H1 (cell line): ENCODE measurements around the gene SLC8A1. TPM values are rescaled to one million over a fixed set of nuclear protein-coding genes. Genes with fewer than 3 reads are reported as not detected.

Experiments
- CTCF ChIA-PET: fragments of 300-600 bp; sonication (Branson Sonifier 250); formaldehyde crosslinking; loops from one replicate; lab custom pipeline; 2021; ENCODE audit not compliant: partially characterized antibody; lab: Charles Lee
- POLR2A ChIA-PET: fragments of 300-600 bp; sonication (Branson Sonifier 250); formaldehyde crosslinking; loops from one replicate; lab custom pipeline; 2021; ENCODE audit warnings: inconsistent platforms; ENCODE audit not compliant: partially characterized antibody; lab: Charles Lee
- DNase-seq, 2 experiments: peaks; one replicate each; pipeline versions ENCODE4 v3.0.0 to v3.0.0-alpha.2; 2010 to 2022; ENCODE audit warnings: low spot score in 2 of 2, low read depth in 1 of 2, mixed read lengths in 1 of 2
- FAIRE-seq: peaks from 2 replicates; lab custom pipeline; 2011; peaks lifted over from hg19 to GRCh38; lab: Jason Lieb, UNC
- H2AFZ ChIP-seq: 2 replicates; pipeline ENCODE4 v1.8.1; 2012; ENCODE audit warnings: low read length, inconsistent platforms
- H2AK5ac ChIP-seq: 2 replicates; pipeline ENCODE4 v1.6.1; 2013; ENCODE audit warnings: low read depth, low read length
- H2BK120ac ChIP-seq: replicated peaks from 2 replicates; pipeline ENCODE3; 2013; ENCODE audit warnings: low read depth, low read length, inconsistent platforms
- H2BK12ac ChIP-seq: 2 replicates; pipeline ENCODE4 v1.6.1; 2013; ENCODE audit warnings: low read depth, low read length
- H2BK15ac ChIP-seq: 2 replicates; pipeline ENCODE4 v1.6.1; 2013; ENCODE audit warnings: low read length
- H2BK20ac ChIP-seq: 2 replicates; pipeline ENCODE4 v1.6.1; 2013; ENCODE audit warnings: low read length
- H2BK5ac ChIP-seq: 2 replicates; pipeline ENCODE4 v1.6.1; 2013; ENCODE audit warnings: low read depth, low read length
- H3K14ac ChIP-seq: 2 replicates; pipeline ENCODE4 v1.6.1; 2013; ENCODE audit warnings: inconsistent platforms; ENCODE audit not compliant: insufficient read length
- H3K18ac ChIP-seq: 2 replicates; pipeline ENCODE4 v1.6.1; 2013; ENCODE audit warnings: low read length; ENCODE audit errors: extremely low read depth
- H3K23ac ChIP-seq: 2 replicates; pipeline ENCODE4 v1.6.1; 2013; ENCODE audit warnings: inconsistent platforms; ENCODE audit not compliant: insufficient read length
- H3K23me2 ChIP-seq: 2 replicates; pipeline ENCODE4 v1.6.1; 2013; ENCODE audit warnings: low read depth, low read length
- H3K27ac ChIP-seq: 2 replicates; pipeline ENCODE4 v1.6.1; 2011; ENCODE audit warnings: low read depth, low read length, inconsistent platforms
- H3K27me3 ChIP-seq, 4 experiments: replicated peaks in 1 of 4; 1 replicate in 1 of 4; 2 replicates in 3 of 4; pipeline versions ENCODE4 v1.6.1 to v1.8.1; 2011 to 2013; ENCODE audit warnings: low read length in 3 of 4, mild to moderate bottlenecking in 3 of 4, inconsistent platforms in 2 of 4, mixed read lengths in 2 of 4, moderate library complexity in 1 of 4; ENCODE audit not compliant: control insufficient read depth in 3 of 4, insufficient read depth in 3 of 4; ENCODE audit errors: extremely low read depth in 1 of 4
- H3K36me3 ChIP-seq, 4 experiments: 2 replicates each; pipeline versions ENCODE4 v1.6.1 to v1.8.1; 2011 to 2013; ENCODE audit warnings: mild to moderate bottlenecking in 4 of 4, low read length in 3 of 4, moderate library complexity in 2 of 4, control low read depth in 1 of 4, inconsistent platforms in 1 of 4; ENCODE audit not compliant: insufficient read depth in 4 of 4, control insufficient read depth in 2 of 4
- H3K4ac ChIP-seq: replicated peaks from 2 replicates; pipeline ENCODE3; 2013; ENCODE audit warnings: low read length, low read depth, mixed read lengths, inconsistent platforms; ENCODE audit not compliant: insufficient read length
- H3K4me1 ChIP-seq, 4 experiments: replicated peaks in 1 of 4; 1 replicate in 1 of 4; 2 replicates in 3 of 4; pipeline versions ENCODE4 v1.6.1 to v1.8.1; 2011 to 2013; ENCODE audit warnings: low read length in 3 of 4, inconsistent platforms in 2 of 4, mixed read lengths in 1 of 4; ENCODE audit not compliant: insufficient read depth in 4 of 4, control insufficient read depth in 3 of 4
- H3K4me2 ChIP-seq, 2 experiments: 2 replicates each; pipeline versions ENCODE4 v1.6.1 to v1.8.1; 2011 to 2013; ENCODE audit warnings: low read depth in 2 of 2, low read length in 2 of 2, control low read depth in 1 of 2, inconsistent platforms in 1 of 2, mild to moderate bottlenecking in 1 of 2; ENCODE audit not compliant: insufficient read depth in 1 of 2
- H3K4me3 ChIP-seq, 4 experiments: fragments of 200-600, 300-600 bp in 1 of 4; sonication (generic), shearing (Covaris generic), sonication (Bioruptor Twin) in 1 of 4; 2 replicates each; pipeline versions ENCODE4 v1.5.1 to v1.8.1; 2011 to 2016; ENCODE audit warnings: low read length in 4 of 4, low read depth in 3 of 4, control low read depth in 2 of 4, inconsistent platforms in 2 of 4, mild to moderate bottlenecking in 2 of 4, mixed read lengths in 1 of 4, moderate library complexity in 1 of 4; ENCODE audit not compliant: insufficient read depth in 2 of 4; ENCODE audit errors: extremely low read depth in 1 of 4
- H3K56ac ChIP-seq: replicated peaks from 2 replicates; pipeline ENCODE3; 2013; ENCODE audit warnings: low read depth, mild to moderate bottlenecking, mixed read lengths, low read length, inconsistent platforms; ENCODE audit not compliant: insufficient read length
- H3K79me1 ChIP-seq: 2 replicates; pipeline ENCODE4 v1.6.1; 2013; ENCODE audit warnings: low read depth, low read length, control low read depth
- H3K79me2 ChIP-seq, 2 experiments: 2 replicates each; pipeline versions ENCODE4 v1.6.1 to v1.8.1; 2012 to 2013; ENCODE audit warnings: low read length in 2 of 2, mild to moderate bottlenecking in 2 of 2, inconsistent platforms in 1 of 2; ENCODE audit not compliant: insufficient read depth in 2 of 2, control insufficient read depth in 1 of 2
- H3K9ac ChIP-seq, 4 experiments: replicated peaks in 1 of 4; 1 replicate in 1 of 4; 2 replicates in 3 of 4; pipeline versions ENCODE4 v1.6.1 to v1.8.1; 2011 to 2013; ENCODE audit warnings: low read depth in 3 of 4, low read length in 3 of 4, control low read depth in 2 of 4, mild to moderate bottlenecking in 2 of 4, moderate library complexity in 2 of 4, inconsistent platforms in 1 of 4; ENCODE audit errors: extremely low read depth in 1 of 4
- H3K9me3 ChIP-seq, 2 experiments: 2 replicates each; pipeline versions ENCODE4 v1.6.1 to v1.8.1; 2012 to 2013; ENCODE audit warnings: mild to moderate bottlenecking in 2 of 2, moderate library complexity in 2 of 2, control low read depth in 1 of 2, inconsistent platforms in 1 of 2, low read depth in 1 of 2, low read length in 1 of 2, mixed read lengths in 1 of 2; ENCODE audit not compliant: insufficient read depth in 2 of 2
- H4K20me1 ChIP-seq, 2 experiments: replicated peaks in 1 of 2; 2 replicates each; pipeline versions ENCODE3 to v1.8.1; 2011 to 2013; ENCODE audit warnings: inconsistent platforms in 2 of 2, low read length in 2 of 2, mild to moderate bottlenecking in 1 of 2; ENCODE audit not compliant: insufficient read depth in 2 of 2, control insufficient read depth in 1 of 2
- H4K5ac ChIP-seq: 2 replicates; pipeline ENCODE4 v1.6.1; 2013; ENCODE audit warnings: low read length, low read depth, mixed read lengths, inconsistent platforms; ENCODE audit not compliant: insufficient read length
- H4K8ac ChIP-seq: 2 replicates; pipeline ENCODE4 v1.8.0; 2013; ENCODE audit warnings: mild to moderate bottlenecking, moderate library complexity, low read length, inconsistent platforms; ENCODE audit not compliant: insufficient read depth; ENCODE audit errors: extremely low read depth
- H4K91ac ChIP-seq: replicated peaks from 2 replicates; pipeline ENCODE3; 2013; ENCODE audit warnings: low read length, mixed read lengths, inconsistent platforms; ENCODE audit not compliant: insufficient read length
- GABPA ChIP-seq: IDR thresholded peaks from 2 replicates; pipeline ENCODE4 v1.6.1; 2011; ENCODE audit warnings: mild to moderate bottlenecking, low read length, moderate library complexity, borderline replicate concordance; ENCODE audit not compliant: insufficient read depth
- ZNF274 ChIP-seq: IDR thresholded peaks from 2 replicates; pipeline ENCODE4 v1.7.0; 2012; ENCODE audit warnings: low read length, borderline replicate concordance; ENCODE audit errors: extremely low read depth
- WGBS, 2 experiments: shearing (Covaris generic) in 1 of 2; methylation state at CpG; one replicate each; pipeline versions ENCODE4 v1.1.6 to v1.1.7; 2013 to 2015; ENCODE audit warnings: low lambda C conversion rate in 2 of 2, mixed read lengths in 2 of 2, inconsistent platforms in 1 of 2, low coverage in 1 of 2, missing lambda C conversion rate in 1 of 2; ENCODE audit not compliant: insufficient replicate concordance in 2 of 2, insufficient coverage in 1 of 2, insufficient read length in 1 of 2; ENCODE audit errors: extremely low coverage in 1 of 2, missing lambda C conversion rate in 1 of 2; 5-methylcytosine and 5-hydroxymethylcytosine counted together
- polyA plus RNA-seq, 7 experiments: library from polyadenylated mRNA; depleted of rRNA in 3 of 7; stranded (reverse) in 5 of 7; unstranded in 2 of 7; fragments of >200 nt in 5 of 7; fragments of 200-250 nt in 2 of 7; gene quantifications; 1 replicate in 5 of 7; 2 replicates in 1 of 7; 4 replicates in 1 of 7; pipeline versions ENCODE4 v1.2.1 to v1.2.3, GENCODE V29; 2011 to 2013; ENCODE audit warnings: missing spikeins in 2 of 7, mixed read lengths in 2 of 7
- total RNA-seq: library from RNA; stranded (reverse); fragmentation: NEBNext Ultra II Directional; extraction: Animal tissue kit (Norgen Biotek cat#: 25700); gene quantifications from 2 replicates; pipeline ENCODE4 v1.2.1, GENCODE V29; 2021

SLC8A1 gene
- total and polyA plus RNA-seq, 2 of the 8 experiments (the other 6 are each of a cell fraction or from before 2014, with no cell fraction given), result 0.68 to 3.6 TPM

GRCh38 chr2:40344364-40344763 is 107.5 kb downstream of the SLC8A1 start:
- Histone ChIP-seq H3K9me3 (no peaks in the 10 kb centered on the region), H3K4me3 (no peak overlapping the region), H3K23ac (no peak overlapping the region), H4K91ac (no peak overlapping the region), H3K4me2 (no peak overlapping the region), H2BK12ac (no peak overlapping the region), H3K18ac (no peak overlapping the region), H4K8ac (no peak overlapping the region), H3K79me1 (no peaks in the 10 kb centered on the region), H3K36me3 (no peaks in the 10 kb centered on the region), H3K56ac (no peak overlapping the region), H3K79me2 (no peaks in the 10 kb centered on the region), H2BK120ac (no peak overlapping the region), H3K4ac (no peak overlapping the region), H3K27me3 (no peaks in the 10 kb centered on the region), H3K23me2 (no peaks in the 10 kb centered on the region), H4K5ac (no peak overlapping the region), H2BK20ac (no peak overlapping the region), H3K9ac (no peak overlapping the region), H2AK5ac (no peak overlapping the region), H2BK15ac (no peak overlapping the region), H3K14ac (no peak overlapping the region), H4K20me1 (no peaks in the 10 kb centered on the region), H3K4me1 (no peaks in the 10 kb centered on the region), H2BK5ac (no peak overlapping the region), H2AFZ (no peak overlapping the region), H3K27ac (no peak overlapping the region)
- DNase-seq (no peak), FAIRE-seq (no peak)
- ChIA-PET POLR2A (no interaction called here), CTCF (no interaction called here)
- WGBS, 2 experiments, result 94% methylated on average over 1 of the region's 1 CpG; no CpG with 5 or more reads in 1 of the 2 experiments
- TF ChIP-seq ZNF274, result no peak
- TF ChIP-seq GABPA, result no peak
